Stimulated activated CD4-positive, alpha-beta T cell treated with anti-CD3 and anti-CD28 coated beads, Interleukin-15, amount 100 ng/mL, for 24 hours (primary cell): Measurements from ENCODE around the gene CCAR1.
"Not testable (repeated sequence)": the region's sequence is repeated elsewhere in the genome, so short reads cannot be mapped to it uniquely, and the experiment has no call there.

ENCODE experiments used
- DNase-seq: peaks from one replicate; pipeline ENCODE4 v3.0.0-alpha.2; 2020

CCAR1 gene

GRCh38 chr10:68720793-68721672 lies at the start of gene CCAR1:
Gene CCAR1 (plus strand): TSS chr10:68721239. CDS start chr10:68722505, 1,266 bp downstream.
- DNase-seq, result peak; percentile 98

- DNase-seq, result no peak
These were observed 36.6 kb upstream of the CCAR1 start for GRCh38 chr10:68684413-68684812.

- no peak for DNase-seq
These were observed 25.0 kb upstream of the CCAR1 start for GRCh38 chr10:68696018-68696417.

GRCh38 chr10:68697106-68697505 lies 23.9 kb upstream of the CCAR1 start:
- no peak for DNase-seq

- no peak for DNase-seq
These were observed 20.8 kb upstream of the CCAR1 start for GRCh38 chr10:68700197-68700596.

- DNase-seq, result no peak
These were observed 15.5 kb upstream of the CCAR1 start for GRCh38 chr10:68705548-68705947.

GRCh38 chr10:68708987-68709386 lies 12.1 kb upstream of the CCAR1 start:
- not testable (repeated sequence) for DNase-seq

- DNase-seq, result not testable (repeated sequence)
These were observed 8.0 kb upstream of the CCAR1 start for GRCh38 chr10:68713065-68713464.

GRCh38 chr10:68717435-68717834 lies 3.6 kb upstream of the CCAR1 start:
- DNase-seq, result no peak

- DNase-seq, result no peak
These were observed 765 bp downstream of the CCAR1 start for GRCh38 chr10:68721673-68722335.

GRCh38 chr10:68725016-68725415 lies 4.0 kb downstream of the CCAR1 start:
- no peak for DNase-seq

GRCh38 chr10:68727146-68727545 lies 6.1 kb downstream of the CCAR1 start:
- no peak for DNase-seq

GRCh38 chr10:68732651-68733050 lies 11.6 kb downstream of the CCAR1 start:
- no peak for DNase-seq

- no peak for DNase-seq
These were observed 13.3 kb downstream of the CCAR1 start for GRCh38 chr10:68734349-68734748.

- no peak for DNase-seq
These were observed 14.1 kb downstream of the CCAR1 start for GRCh38 chr10:68735119-68735518.

- DNase-seq, result not testable (repeated sequence)
These were observed 14.7 kb downstream of the CCAR1 start for GRCh38 chr10:68735739-68736138.

- not testable (repeated sequence) for DNase-seq
These were observed 19.6 kb downstream of the CCAR1 start for GRCh38 chr10:68740676-68741075.

GRCh38 chr10:68742397-68742796 lies 21.4 kb downstream of the CCAR1 start:
- DNase-seq, result no peak

GRCh38 chr10:68752711-68753350 lies 31.8 kb downstream of the CCAR1 start:
- no peak for DNase-seq

- no peak for DNase-seq
These were observed 35.2 kb downstream of the CCAR1 start for GRCh38 chr10:68756246-68756645.

- no peak for DNase-seq
These were observed 35.7 kb downstream of the CCAR1 start for GRCh38 chr10:68756766-68757165.

GRCh38 chr10:68759223-68759863 lies 38.3 kb downstream of the CCAR1 start:
- DNase-seq, result no peak

GRCh38 chr10:68759967-68760366 lies 38.9 kb downstream of the CCAR1 start:
- no peak for DNase-seq
